Type B pancreatic cell (in vitro differentiated cells): Measurements from ENCODE around the gene MMD2. TPM values are rescaled to one million over a fixed set of nuclear protein-coding genes. Genes with fewer than 3 reads are reported as not detected.

Experiments used
- DNase-seq: peaks from one replicate; pipeline ENCODE4 v3.0.0; 2021; ENCODE audit warnings: mixed read lengths; ENCODE audit not compliant: unreplicated experiment; ENCODE audit errors: extremely low spot score
- H3K27ac Mint-ChIP-seq: 2 replicates; pipeline ENCODE4 v1.8.0; 2021; ENCODE audit warnings: mild to moderate bottlenecking, mixed read lengths
- H3K27me3 Mint-ChIP-seq: 2 replicates; pipeline ENCODE4 v1.8.0; 2021; ENCODE audit warnings: mixed read lengths
- H3K36me3 Mint-ChIP-seq: 2 replicates; pipeline ENCODE4 v1.8.0; 2021; ENCODE audit warnings: mixed read lengths
- H3K4me1 Mint-ChIP-seq: one replicate; pipeline ENCODE4 v1.8.0; 2021; ENCODE audit warnings: mixed read lengths; ENCODE audit not compliant: unreplicated experiment
- H3K4me3 Mint-ChIP-seq: 2 replicates; pipeline ENCODE4 v1.8.0; 2021; ENCODE audit warnings: mild to moderate bottlenecking, mixed read lengths
- H3K9me3 Mint-ChIP-seq: 2 replicates; pipeline ENCODE4 v1.8.0; 2021; ENCODE audit warnings: mixed read lengths
- total RNA-seq: library from RNA; stranded (reverse); gene quantifications from 2 replicates; pipeline ENCODE4 v1.2.1, GENCODE V29; 2021; ENCODE audit warnings: low replicate concordance
- TF ChIP-seq, protein P1 (sequence below): fragments of 200-600 bp; sonication (generic); conservative IDR thresholded peaks from 2 replicates; pipeline ENCODE4 v1.5.0; 2021; ENCODE audit warnings: antibody characterized with exemption, mild to moderate bottlenecking

The MMD2 gene
- total RNA-seq, 1 donor from 2014 or later: not detected

- no peak overlapping the region for H3K4me3 Mint-ChIP-seq
- H3K9me3 Mint-ChIP-seq: no peaks in the 10 kb centered on the region
- H3K4me1 Mint-ChIP-seq: no peaks in the 10 kb centered on the region
- no peak overlapping the region for H3K27ac Mint-ChIP-seq
- H3K36me3 Mint-ChIP-seq: no peaks in the 10 kb centered on the region
- H3K27me3 Mint-ChIP-seq: peaks cover 56% of the 10 kb centered on the region
- no peak for DNase-seq
- TF ChIP-seq, protein P1, sequence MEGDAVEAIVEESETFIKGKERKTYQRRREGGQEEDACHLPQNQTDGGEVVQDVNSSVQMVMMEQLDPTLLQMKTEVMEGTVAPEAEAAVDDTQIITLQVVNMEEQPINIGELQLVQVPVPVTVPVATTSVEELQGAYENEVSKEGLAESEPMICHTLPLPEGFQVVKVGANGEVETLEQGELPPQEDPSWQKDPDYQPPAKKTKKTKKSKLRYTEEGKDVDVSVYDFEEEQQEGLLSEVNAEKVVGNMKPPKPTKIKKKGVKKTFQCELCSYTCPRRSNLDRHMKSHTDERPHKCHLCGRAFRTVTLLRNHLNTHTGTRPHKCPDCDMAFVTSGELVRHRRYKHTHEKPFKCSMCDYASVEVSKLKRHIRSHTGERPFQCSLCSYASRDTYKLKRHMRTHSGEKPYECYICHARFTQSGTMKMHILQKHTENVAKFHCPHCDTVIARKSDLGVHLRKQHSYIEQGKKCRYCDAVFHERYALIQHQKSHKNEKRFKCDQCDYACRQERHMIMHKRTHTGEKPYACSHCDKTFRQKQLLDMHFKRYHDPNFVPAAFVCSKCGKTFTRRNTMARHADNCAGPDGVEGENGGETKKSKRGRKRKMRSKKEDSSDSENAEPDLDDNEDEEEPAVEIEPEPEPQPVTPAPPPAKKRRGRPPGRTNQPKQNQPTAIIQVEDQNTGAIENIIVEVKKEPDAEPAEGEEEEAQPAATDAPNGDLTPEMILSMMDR: no peak
Observed at GRCh38 chr7:4948402-4948801, 10.6 kb downstream of the MMD2 start.

DNA sequence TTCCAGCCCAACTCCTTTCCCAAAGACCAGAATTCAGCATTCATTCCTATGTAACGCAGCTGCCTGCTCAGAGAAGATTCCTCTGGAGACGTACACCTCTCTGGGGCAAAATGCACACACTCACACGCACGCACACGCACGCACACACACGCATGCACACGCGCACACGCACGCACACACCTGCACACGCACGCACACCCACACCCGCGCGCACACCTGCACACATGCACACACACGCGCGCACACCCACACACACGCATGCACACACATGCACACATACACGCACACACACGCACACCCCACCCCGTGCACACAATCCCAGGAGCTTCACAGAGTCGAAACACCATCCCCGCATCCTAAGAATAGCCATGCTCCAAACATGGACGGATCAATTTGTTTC, 13.0 kb downstream of the MMD2 start:
- H3K4me3 Mint-ChIP-seq: no peak overlapping the region
- H3K9me3 Mint-ChIP-seq: no peaks in the 10 kb centered on the region
- no peak overlapping the region for H3K27ac Mint-ChIP-seq
- DNase-seq: no peak
- TF ChIP-seq, protein P1: no peak
- H3K27me3 Mint-ChIP-seq: peaks cover 40% of the 10 kb centered on the region
- H3K36me3 Mint-ChIP-seq: no peaks in the 10 kb centered on the region
- H3K4me1 Mint-ChIP-seq: no peaks in the 10 kb centered on the region

GRCh38 chr7:4944939-4945338, 14.0 kb downstream of the MMD2 start:
- H3K27ac Mint-ChIP-seq: no peak overlapping the region
- no peak overlapping the region for H3K4me3 Mint-ChIP-seq
- H3K36me3 Mint-ChIP-seq: no peaks in the 10 kb centered on the region
- DNase-seq: no peak
- H3K27me3 Mint-ChIP-seq: peaks cover 32% of the 10 kb centered on the region
- H3K9me3 Mint-ChIP-seq: no peaks in the 10 kb centered on the region
- H3K4me1 Mint-ChIP-seq: no peaks in the 10 kb centered on the region
- TF ChIP-seq, protein P1: no peak

DNA sequence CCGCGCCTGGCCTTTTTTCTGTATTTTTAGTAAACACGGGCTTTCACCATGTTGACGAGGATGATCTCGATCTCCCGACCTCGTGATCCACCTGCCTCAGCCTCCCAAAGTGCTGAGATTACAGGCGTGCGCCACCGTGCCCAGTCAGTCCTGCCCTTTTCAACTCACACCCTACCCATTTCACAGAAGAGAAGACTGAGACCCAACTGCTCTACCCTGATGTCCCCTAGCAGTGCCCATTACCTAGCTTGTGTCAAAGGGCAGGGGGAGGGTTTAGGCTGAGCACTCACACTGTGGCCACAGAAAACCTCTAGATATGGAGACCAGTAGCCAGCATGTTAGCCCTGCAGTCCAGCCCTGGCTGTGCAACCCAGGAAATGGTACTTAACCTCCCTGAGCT, 15.7 kb downstream of the MMD2 start:
- H3K4me3 Mint-ChIP-seq: no peak overlapping the region

DNA sequence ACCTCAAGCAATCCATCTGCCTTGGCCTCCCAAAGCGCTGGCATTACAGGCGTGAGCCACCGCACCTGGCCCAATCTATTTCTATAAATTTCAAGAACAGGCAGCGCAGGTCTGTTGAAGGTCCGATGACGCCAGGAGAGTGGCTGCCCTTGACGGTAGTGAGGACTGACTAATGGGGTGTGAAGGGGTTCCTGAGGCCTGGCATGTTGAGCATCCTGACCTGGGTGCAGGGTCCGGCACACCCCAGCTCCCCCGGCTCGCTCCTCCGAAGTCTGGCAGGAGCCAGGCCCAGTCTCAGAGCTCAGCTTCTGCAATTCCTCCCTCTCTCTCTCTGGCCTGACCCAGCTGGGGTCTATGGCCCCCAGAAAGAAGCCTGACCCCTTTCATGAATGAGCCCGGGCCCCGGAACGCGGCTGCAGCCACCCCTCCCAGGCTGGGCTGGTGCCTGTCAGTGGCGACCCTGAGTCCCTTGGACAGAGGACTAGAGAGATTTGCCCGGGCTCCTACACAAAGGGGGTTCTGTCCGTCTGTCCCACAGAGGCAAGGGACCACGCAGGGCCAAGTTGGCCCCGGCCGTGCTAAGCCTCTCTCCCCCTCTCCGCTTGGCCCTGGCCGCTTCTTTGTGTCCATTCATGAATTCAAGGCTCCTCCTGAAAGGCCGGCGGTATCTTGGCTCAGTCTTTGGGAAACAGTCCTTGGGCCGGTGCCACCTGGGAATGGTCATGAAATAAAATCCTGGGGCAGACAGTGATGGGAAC, 18.8 kb downstream of the MMD2 start:
- TF ChIP-seq, protein P1: no peak
- H3K4me1 Mint-ChIP-seq: no peaks in the 10 kb centered on the region
- no peaks in the 10 kb centered on the region for H3K9me3 Mint-ChIP-seq
- H3K27ac Mint-ChIP-seq: no peak overlapping the region
- no peak for DNase-seq
- peaks cover 4% of the 10 kb centered on the region for H3K27me3 Mint-ChIP-seq
- no peak overlapping the region for H3K4me3 Mint-ChIP-seq
- no peaks in the 10 kb centered on the region for H3K36me3 Mint-ChIP-seq

More for the DNA sequence above, 15.7 kb downstream of the MMD2 start:
- Mint-ChIP-seq H3K9me3 (no peaks in the 10 kb centered on the region), H3K27me3 (peaks cover 26% of the 10 kb centered on the region), H3K27ac (no peak overlapping the region), H3K4me1 (no peaks in the 10 kb centered on the region), H3K36me3 (no peaks in the 10 kb centered on the region)
- DNase-seq: no peak
- TF ChIP-seq, protein P1: no peak
